Loucy (cell line): Measurements from ENCODE around the gene RALGPS1.

Experiments
- H2AFZ ChIP-seq: fragments of 200-600 bp; sonication (generic); 2 replicates; pipeline ENCODE4 v1.6.0; 2016; ENCODE audit warnings: antibody characterized with exemption, mild to moderate bottlenecking, low read length, moderate library complexity
- H3F3A ChIP-seq: fragments of 200-600 bp; 2 replicates; pipeline ENCODE4 v1.6.0; 2016; ENCODE audit warnings: antibody characterized with exemption, low read depth, mild to moderate bottlenecking
- H3K27me3 ChIP-seq: fragments of 200-600 bp; sonication (generic); 2 replicates; pipeline ENCODE4 v1.6.1; 2014; ENCODE audit warnings: low read length, mild to moderate bottlenecking; ENCODE audit not compliant: insufficient read depth, poor library complexity, severe bottlenecking
- H3K36me3 ChIP-seq: fragments of 200-600 bp; sonication (generic); 2 replicates; pipeline ENCODE4 v1.6.1; 2016; ENCODE audit warnings: low read length; ENCODE audit not compliant: insufficient read depth
- H3K4me1 ChIP-seq: fragments of 200-600 bp; sonication (generic); 2 replicates; pipeline ENCODE4 v1.5.1; 2014; ENCODE audit warnings: low read length, mild to moderate bottlenecking; ENCODE audit not compliant: insufficient read depth, poor library complexity, severe bottlenecking
- H3K4me2 ChIP-seq: fragments of 200-600 bp; sonication (generic); 2 replicates; pipeline ENCODE4 v1.6.0; 2014; ENCODE audit warnings: antibody characterized with exemption, low read length, low read depth, mild to moderate bottlenecking; ENCODE audit not compliant: poor library complexity, severe bottlenecking
- H3K4me3 ChIP-seq: fragments of 200-600 bp; sonication (generic); 2 replicates; pipeline ENCODE4 v1.5.1; 2014; ENCODE audit warnings: low read length, mild to moderate bottlenecking, mixed read lengths; ENCODE audit not compliant: poor library complexity, severe bottlenecking
- H3K79me2 ChIP-seq: fragments of 200-600 bp; sonication (generic); 2 replicates; pipeline ENCODE4 v1.6.1; 2014; ENCODE audit warnings: low read length; ENCODE audit not compliant: insufficient read depth
- H3K9ac ChIP-seq: fragments of 200-600 bp; sonication (generic); 2 replicates; pipeline ENCODE4 v1.6.0; 2014; ENCODE audit warnings: mild to moderate bottlenecking, low read depth, low read length, moderate library complexity; ENCODE audit not compliant: poor library complexity, severe bottlenecking
- H3K9me2 ChIP-seq: fragments of 200-600 bp; sonication (generic); replicated peaks from 2 replicates; pipeline ENCODE4 v1.6.1; 2016; ENCODE audit warnings: low read depth, low read length, mixed read lengths
- H3K9me3 ChIP-seq: fragments of 200-600 bp; sonication (generic); 2 replicates; pipeline ENCODE4 v1.6.1; 2014; ENCODE audit warnings: mild to moderate bottlenecking, antibody characterized with exemption, low read length, low read depth; ENCODE audit not compliant: insufficient read depth
- H4K20me1 ChIP-seq: fragments of 200-600 bp; sonication (generic); 2 replicates; pipeline ENCODE4 v1.6.0; 2014; ENCODE audit warnings: antibody characterized with exemption, low read length, mild to moderate bottlenecking; ENCODE audit not compliant: insufficient read depth, poor library complexity, severe bottlenecking
- CTCF ChIP-seq: fragments of 200-600 bp; sonication (generic); conservative IDR thresholded peaks from 2 replicates; pipeline ENCODE4 v1.5.1; 2014; ENCODE audit warnings: mild to moderate bottlenecking, antibody characterized with exemption, low read length
- EZH2phosphoT487 ChIP-seq: fragments of 200-600 bp; IDR thresholded peaks from 2 replicates; pipeline ENCODE4 v1.6.1; 2018; ENCODE audit warnings: antibody characterized with exemption, mild to moderate bottlenecking, moderate library complexity, borderline replicate concordance

The RALGPS1 gene

GRCh38 chr9:126988857-126989256 lies 74.3 kb downstream of the RALGPS1 start:
- H3K36me3 ChIP-seq: no peaks in the 10 kb centered on the region
- H3K9ac ChIP-seq: no peak overlapping the region
- TF ChIP-seq EZH2phosphoT487 (no peak), CTCF (no peak)
- H4K20me1 ChIP-seq: peaks cover 24% of the 10 kb centered on the region
- H3K4me1 ChIP-seq: peaks cover 11% of the 10 kb centered on the region
- no peaks in the 10 kb centered on the region for H3K9me2 ChIP-seq
- H3K27me3 ChIP-seq: peaks cover 83% of the 10 kb centered on the region
- no peak overlapping the region for H3K4me2 ChIP-seq
- H3K79me2 ChIP-seq: no peaks in the 10 kb centered on the region
- no peak overlapping the region for H3K4me3 ChIP-seq
- no peaks in the 10 kb centered on the region for H3F3A ChIP-seq
- no peak overlapping the region for H2AFZ ChIP-seq
- H3K9me3 ChIP-seq: peaks cover 16% of the 10 kb centered on the region

GRCh38 chr9:126989847-126990842 lies 75.6 kb downstream of the RALGPS1 start:
- Histone ChIP-seq H3K79me2 (no peaks in the 10 kb centered on the region), H2AFZ (no peak overlapping the region), H4K20me1 (peaks cover 18% of the 10 kb centered on the region), H3K9me2 (no peaks in the 10 kb centered on the region), H3K9me3 (peaks cover 16% of the 10 kb centered on the region), H3K36me3 (no peaks in the 10 kb centered on the region), H3K4me1 (peaks cover 11% of the 10 kb centered on the region), H3F3A (no peaks in the 10 kb centered on the region), H3K27me3 (peaks cover 70% of the 10 kb centered on the region), H3K9ac (no peak overlapping the region), H3K4me3 (no peak overlapping the region), H3K4me2 (no peak overlapping the region)
- TF ChIP-seq EZH2phosphoT487 (no peak), CTCF (no peak)

GRCh38 chr9:126991183-126991582 lies 76.6 kb downstream of the RALGPS1 start:
- Histone ChIP-seq H4K20me1 (peaks cover 18% of the 10 kb centered on the region), H3K4me2 (no peak overlapping the region), H3K9me3 (peaks cover 16% of the 10 kb centered on the region), H3K27me3 (peaks cover 69% of the 10 kb centered on the region), H3K9me2 (no peaks in the 10 kb centered on the region), H3K79me2 (no peaks in the 10 kb centered on the region), H3K4me1 (peaks cover 9% of the 10 kb centered on the region), H3F3A (no peaks in the 10 kb centered on the region), H2AFZ (no peak overlapping the region), H3K9ac (no peak overlapping the region), H3K4me3 (no peak overlapping the region), H3K36me3 (no peaks in the 10 kb centered on the region)
- TF ChIP-seq EZH2phosphoT487: no peak
- no peak for TF ChIP-seq CTCF
